Measurements from ENCODE around the gene SLC25A10. TPM values are rescaled to one million over a fixed set of nuclear protein-coding genes. Genes with fewer than 3 reads are reported as not detected.
A peak's percentile ranks its signal among the peaks of the same experiment; 100 is the strongest.
"Not testable (repeated sequence)": the region's sequence is repeated elsewhere in the genome, so short reads cannot be mapped to it uniquely, and the experiment has no call there.

Gene SLC25A10
- total RNA-seq, 1 experiment from 2014 or later = 117 TPM

- POLR2A ChIA-PET (ENCODE audit: unreplicated experiment) = interaction anchor here (0.6 kb wide), 2 partner anchors 185 to 215 kb away, joined by 3 to 10 read pairs; no protein-coding TSS in a partner anchor
- peak; percentile 70 for DNase-seq
- Histone ChIP-seq H3K4me2 (ENCODE audit: low read length) (peak overlapping the region; percentile 91), H3K4me1 (ENCODE audit: insufficient read depth, low read length) (peaks cover 32% of the 10 kb centered on the region), H3K9ac (ENCODE audit: low read length) (peak overlapping the region; percentile 25), H3K27me3 (ENCODE audit: low read length) (no peaks in the 10 kb centered on the region), H3K27ac (ENCODE audit: low read length) (peak overlapping the region; percentile 68), H3K79me2 (ENCODE audit: low read length) (no peaks in the 10 kb centered on the region), H2AFZ (ENCODE audit: low read length) (peak overlapping the region; percentile 78), H3K9me3 (ENCODE audit: low read length) (no peaks in the 10 kb centered on the region), H3K36me3 (ENCODE audit: low read depth, low read length) (no peaks in the 10 kb centered on the region), H3K4me3 (ENCODE audit: low read length) (peak overlapping the region; percentile 61), H3F3A (ENCODE audit: low read length, unreplicated experiment) (no peaks in the 10 kb centered on the region), H3K9me2 (replicated peaks; ENCODE audit: low read length) (no peaks in the 10 kb centered on the region), H4K20me1 (ENCODE audit: low read length) (no peaks in the 10 kb centered on the region)
- intact Hi-C loops (cut with micrococcal nuclease) = no loop called here
- CTCF ChIA-PET = interaction anchor here (0.9 kb wide), 1 partner anchor 119 kb away, joined by 10 read pairs; no protein-coding TSS in a partner anchor
- no peak for TF ChIP-seq EZH2phosphoT487 (IDR thresholded peaks at IDR 0.05; ENCODE audit: borderline replicate concordance, low read length)
- TF ChIP-seq, protein P1, sequence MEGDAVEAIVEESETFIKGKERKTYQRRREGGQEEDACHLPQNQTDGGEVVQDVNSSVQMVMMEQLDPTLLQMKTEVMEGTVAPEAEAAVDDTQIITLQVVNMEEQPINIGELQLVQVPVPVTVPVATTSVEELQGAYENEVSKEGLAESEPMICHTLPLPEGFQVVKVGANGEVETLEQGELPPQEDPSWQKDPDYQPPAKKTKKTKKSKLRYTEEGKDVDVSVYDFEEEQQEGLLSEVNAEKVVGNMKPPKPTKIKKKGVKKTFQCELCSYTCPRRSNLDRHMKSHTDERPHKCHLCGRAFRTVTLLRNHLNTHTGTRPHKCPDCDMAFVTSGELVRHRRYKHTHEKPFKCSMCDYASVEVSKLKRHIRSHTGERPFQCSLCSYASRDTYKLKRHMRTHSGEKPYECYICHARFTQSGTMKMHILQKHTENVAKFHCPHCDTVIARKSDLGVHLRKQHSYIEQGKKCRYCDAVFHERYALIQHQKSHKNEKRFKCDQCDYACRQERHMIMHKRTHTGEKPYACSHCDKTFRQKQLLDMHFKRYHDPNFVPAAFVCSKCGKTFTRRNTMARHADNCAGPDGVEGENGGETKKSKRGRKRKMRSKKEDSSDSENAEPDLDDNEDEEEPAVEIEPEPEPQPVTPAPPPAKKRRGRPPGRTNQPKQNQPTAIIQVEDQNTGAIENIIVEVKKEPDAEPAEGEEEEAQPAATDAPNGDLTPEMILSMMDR (conservative IDR thresholded peaks at IDR 0.05; ENCODE audit: low read depth, low read length) = no peak
- TF ChIP-seq EZH2 (IDR thresholded peaks at IDR 0.05; ENCODE audit: low read length, unreplicated experiment) = no peak
- BruUV-seq (replicated peaks) = no TSS peak
- ATAC-seq = peak; percentile 65
Observed at GRCh38 chr17:81735264-81736102, 23.4 kb downstream of the SLC25A10 start.

- Histone ChIP-seq H3K4me1 (ENCODE audit: insufficient read depth, low read length) (peaks cover 28% of the 10 kb centered on the region), H2AFZ (ENCODE audit: low read length) (no peak overlapping the region), H3K36me3 (ENCODE audit: low read depth, low read length) (no peaks in the 10 kb centered on the region), H3K27me3 (ENCODE audit: low read length) (no peaks in the 10 kb centered on the region), H3K9ac (ENCODE audit: low read length) (no peak overlapping the region), H3K9me3 (ENCODE audit: low read length) (no peaks in the 10 kb centered on the region), H3K4me3 (ENCODE audit: low read length) (no peak overlapping the region), H3K79me2 (ENCODE audit: low read length) (no peaks in the 10 kb centered on the region), H3K4me2 (ENCODE audit: low read length) (no peak overlapping the region), H4K20me1 (ENCODE audit: low read length) (no peaks in the 10 kb centered on the region), H3K9me2 (replicated peaks; ENCODE audit: low read length) (no peaks in the 10 kb centered on the region), H3F3A (ENCODE audit: low read length, unreplicated experiment) (no peaks in the 10 kb centered on the region), H3K27ac (ENCODE audit: low read length) (no peak overlapping the region)
- ChIA-PET CTCF (no interaction called here), POLR2A (ENCODE audit: unreplicated experiment) (interaction anchor here (0.6 kb wide), 1 partner anchor 25 kb away, joined by 16 read pairs; no protein-coding TSS in a partner anchor)
- DNase-seq (no peak), ATAC-seq (no peak)
- no peak for TF ChIP-seq EZH2phosphoT487 (IDR thresholded peaks at IDR 0.05; ENCODE audit: borderline replicate concordance, low read length)
- no peak for TF ChIP-seq EZH2 (IDR thresholded peaks at IDR 0.05; ENCODE audit: low read length, unreplicated experiment)
- BruUV-seq (replicated peaks) = no TSS peak
- intact Hi-C loops (cut with micrococcal nuclease) = no loop called here
Observed at GRCh38 chr17:81737947-81738800, 26.1 kb downstream of the SLC25A10 start.

- H3F3A ChIP-seq (ENCODE audit: low read length, unreplicated experiment) = no peaks in the 10 kb centered on the region
- BruUV-seq (replicated peaks) = no TSS peak
- no peak overlapping the region for H2AFZ ChIP-seq (ENCODE audit: low read length)
- no peaks in the 10 kb centered on the region for H3K9me3 ChIP-seq (ENCODE audit: low read length)
- no peaks in the 10 kb centered on the region for H3K27me3 ChIP-seq (ENCODE audit: low read length)
- H3K79me2 ChIP-seq (ENCODE audit: low read length) = no peaks in the 10 kb centered on the region
- no peaks in the 10 kb centered on the region for H3K9me2 ChIP-seq (replicated peaks; ENCODE audit: low read length)
- no peak overlapping the region for H3K27ac ChIP-seq (ENCODE audit: low read length)
- no peak overlapping the region for H3K4me3 ChIP-seq (ENCODE audit: low read length)
- TF ChIP-seq EZH2 (IDR thresholded peaks at IDR 0.05; ENCODE audit: low read length, unreplicated experiment) = no peak
- TF ChIP-seq, protein P1 (conservative IDR thresholded peaks at IDR 0.05; ENCODE audit: low read depth, low read length) = no peak
- TF ChIP-seq EZH2phosphoT487 (IDR thresholded peaks at IDR 0.05; ENCODE audit: borderline replicate concordance, low read length) = no peak
- H3K4me1 ChIP-seq (ENCODE audit: insufficient read depth, low read length) = peaks cover 23% of the 10 kb centered on the region
- ChIA-PET CTCF (interaction anchor here (0.6 kb wide), 1 partner anchor 112 kb away, joined by 5 read pairs; no protein-coding TSS in a partner anchor), POLR2A (ENCODE audit: unreplicated experiment) (interaction anchor here (0.7 kb wide), 1 partner anchor 77 kb away, joined by 11 read pairs; no protein-coding TSS in a partner anchor)
- H3K4me2 ChIP-seq (ENCODE audit: low read length) = no peak overlapping the region
- DNase-seq (no peak), ATAC-seq (no peak)
- intact Hi-C loops (cut with micrococcal nuclease) = no loop called here
- H4K20me1 ChIP-seq (ENCODE audit: low read length) = no peaks in the 10 kb centered on the region
- H3K36me3 ChIP-seq (ENCODE audit: low read depth, low read length) = no peaks in the 10 kb centered on the region
- no peak overlapping the region for H3K9ac ChIP-seq (ENCODE audit: low read length)
Observed at GRCh38 chr17:81738801-81739393, 26.8 kb downstream of the SLC25A10 start.

DNA sequence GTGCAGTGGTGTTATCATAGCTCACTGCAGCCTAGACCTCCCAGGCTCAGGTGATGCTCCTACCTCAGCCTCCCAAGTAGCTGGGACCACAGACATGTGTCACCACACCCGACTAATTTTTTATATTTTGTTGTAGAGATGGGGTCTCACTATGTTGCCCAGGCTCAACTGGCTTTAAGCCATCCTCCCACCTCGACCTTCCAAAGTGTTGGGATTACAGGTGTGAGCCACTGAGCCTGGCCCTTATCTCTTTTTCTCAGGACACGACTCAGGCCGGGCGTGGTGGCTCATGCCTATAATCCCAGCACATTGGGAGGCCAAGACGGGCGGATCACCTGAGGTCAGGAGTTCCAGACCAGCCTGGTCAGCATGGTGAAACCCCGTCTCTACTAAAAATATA, 27.5 kb downstream of the SLC25A10 start:
- ChIA-PET CTCF (interaction anchor here (0.6 kb wide), 2 partner anchors 55 to 111 kb away, joined by 3 to 5 read pairs; no protein-coding TSS in a partner anchor), POLR2A (ENCODE audit: unreplicated experiment) (interaction anchor here (0.7 kb wide), 1 partner anchor 76 kb away, joined by 11 read pairs; no protein-coding TSS in a partner anchor)
- intact Hi-C loops (cut with micrococcal nuclease); H3K79me2 ChIP-seq (ENCODE audit: low read length); H3K4me3 ChIP-seq (ENCODE audit: low read length); H3K9ac ChIP-seq (ENCODE audit: low read length); H3F3A ChIP-seq (ENCODE audit: low read length, unreplicated experiment); ATAC-seq; H2AFZ ChIP-seq (ENCODE audit: low read length); BruUV-seq (replicated peaks); H3K27me3 ChIP-seq (ENCODE audit: low read length); H3K9me3 ChIP-seq (ENCODE audit: low read length); H4K20me1 ChIP-seq (ENCODE audit: low read length); H3K9me2 ChIP-seq (replicated peaks; ENCODE audit: low read length); H3K4me2 ChIP-seq (ENCODE audit: low read length); DNase-seq; H3K27ac ChIP-seq (ENCODE audit: low read length); H3K36me3 ChIP-seq (ENCODE audit: low read depth, low read length): not testable (repeated sequence)
- H3K4me1 ChIP-seq (ENCODE audit: insufficient read depth, low read length) = peaks cover 16% of the 10 kb centered on the region; the same call in 1 of the 2 replicates

Measured in PC-3 (cell line).